HepG2 (cell line): Measurements from ENCODE around the gene MBD4. TPM values are rescaled to one million over a fixed set of nuclear protein-coding genes. Genes with fewer than 3 reads are reported as not detected.

Experiments
- ARID4A ChIP-seq: sonication (generic); formaldehyde crosslinking; IDR thresholded peaks from 2 replicates; pipeline ENCODE4 v1.5.0; 2020; ENCODE audit warnings: mild to moderate bottlenecking, missing genetic modification reagents, borderline replicate concordance
- E2F5 ChIP-seq: sonication (generic); formaldehyde crosslinking; conservative IDR thresholded peaks from 2 replicates; pipeline ENCODE4 v1.4.0; 2020; ENCODE audit warnings: missing genetic modification reagents
- MYPOP ChIP-seq: sonication (generic); formaldehyde crosslinking; IDR thresholded peaks from 2 replicates; pipeline ENCODE4 v1.8.1; 2023; ENCODE audit warnings: mild to moderate bottlenecking, moderate library complexity, missing genetic modification reagents
- NCOA2 ChIP-seq: sonication (generic); formaldehyde crosslinking; IDR thresholded peaks from 2 replicates; pipeline ENCODE4 v1.8.0; 2022; ENCODE audit warnings: inconsistent platforms
- NFKBIZ ChIP-seq: IDR thresholded peaks from 2 replicates; pipeline ENCODE4 v1.6.1; 2018; ENCODE audit warnings: missing genetic modification reagents, missing compliant biosample characterization
- NR2C2 ChIP-seq: sonication (generic); formaldehyde crosslinking; IDR thresholded peaks from 2 replicates; pipeline ENCODE4 v1.4.0; 2020; ENCODE audit warnings: missing genetic modification reagents, mild to moderate bottlenecking, moderate library complexity, borderline replicate concordance
- RORA ChIP-seq: sonication (generic); formaldehyde crosslinking; IDR thresholded peaks from 2 replicates; pipeline ENCODE4 v1.5.0; 2020; ENCODE audit warnings: mild to moderate bottlenecking, missing genetic modification reagents, moderate library complexity
- SALL2 ChIP-seq: sonication (generic); formaldehyde crosslinking; IDR thresholded peaks from 2 replicates; pipeline ENCODE4 v1.8.1; 2023; ENCODE audit warnings: mild to moderate bottlenecking, missing genetic modification reagents, inconsistent platforms
- SKIL ChIP-seq: sonication (generic); formaldehyde crosslinking; IDR thresholded peaks from 2 replicates; pipeline ENCODE4 v1.8.0; 2022; ENCODE audit warnings: missing genetic modification reagents, mild to moderate bottlenecking, moderate library complexity, borderline replicate concordance
- ZBTB43 ChIP-seq: sonication (generic); formaldehyde crosslinking; conservative IDR thresholded peaks from 2 replicates; pipeline ENCODE4 v1.4.0; 2020; ENCODE audit warnings: missing genetic modification reagents
- ZIK1 ChIP-seq: sonication (generic); formaldehyde crosslinking; IDR thresholded peaks from 2 replicates; pipeline ENCODE4 v1.5.0; 2020; ENCODE audit warnings: mild to moderate bottlenecking, low read depth, missing genetic modification reagents, borderline replicate concordance
- ZNF430 ChIP-seq: sonication (generic); formaldehyde crosslinking; IDR thresholded peaks from 2 replicates; pipeline ENCODE4 v1.9.0; 2021; ENCODE audit warnings: mild to moderate bottlenecking, missing genetic modification reagents
- ZNF749 ChIP-seq: sonication (generic); formaldehyde crosslinking; IDR thresholded peaks from 2 replicates; pipeline ENCODE4 v1.8.0; 2022; ENCODE audit warnings: mild to moderate bottlenecking, missing genetic modification reagents, moderate library complexity, borderline replicate concordance
- ZUFSP ChIP-seq: sonication (generic); formaldehyde crosslinking; IDR thresholded peaks from 2 replicates; pipeline ENCODE4 v1.9.0; 2021; ENCODE audit warnings: missing genetic modification reagents, mild to moderate bottlenecking, borderline replicate concordance
- polyA plus RNA-seq, 8 experiments: library from polyadenylated mRNA; depleted of rRNA in 3 of 8; stranded (reverse) in 7 of 8; unstranded in 1 of 8; fragments of >200 nt; fragmentation: Illumina TruSeq in 4 of 8; extraction: Trizol in 4 of 8; gene quantifications; 2 replicates each; pipeline versions ENCODE4 v1.2.1 to v1.2.3, GENCODE V29; 2011 to 2016; ENCODE audit warnings: low read depth in 4 of 8, missing spikeins in 1 of 8, mixed read lengths in 1 of 8; ENCODE audit not compliant: insufficient read depth in 1 of 8
- total RNA-seq, 5 experiments: library from RNA; depleted of rRNA; stranded (reverse); fragments of >200 nt; fragmentation: Illumina TruSeq; extraction: Trizol; gene quantifications; 2 replicates each; pipeline ENCODE4 v1.2.3, GENCODE V29; 2016; ENCODE audit warnings: low read depth in 1 of 5

The MBD4 gene
- total and polyA plus RNA-seq, 2 of the 13 experiments (the other 11 are each of a cell fraction or from before 2014, with no cell fraction given) = 14.9 to 25.3 TPM

- TF ChIP-seq NR2C2 = peak; percentile 98
- no peak for TF ChIP-seq SKIL
- no peak for TF ChIP-seq SALL2 (CRISPR knock-in tag)
- no peak for TF ChIP-seq RORA (CRISPR knock-in tag)
- no peak for TF ChIP-seq NFKBIZ
- TF ChIP-seq ZUFSP (CRISPR knock-in tag) = no peak
- TF ChIP-seq MYPOP = peak; percentile 31; the same call in 1 of the 2 replicates
- no peak for TF ChIP-seq E2F5 (CRISPR knock-in tag)
- TF ChIP-seq ZBTB43 = no peak
- TF ChIP-seq ZNF430 = no peak
- no peak for TF ChIP-seq ZIK1 (CRISPR knock-in tag)
- TF ChIP-seq ZNF749 (CRISPR knock-in tag) = no peak
- TF ChIP-seq ARID4A (CRISPR knock-in tag) = peak; percentile 73; the same call in 1 of the 2 replicates
- 0 out of 2 replicates have a peak, but pooled peaks have one; percentile 11 for TF ChIP-seq NCOA2 (CRISPR knock-in tag)
These were observed 40.4 kb downstream of the MBD4 start (continued) for GRCh38 chr3:129399145-129399894.
